RWPE2 (cell line): Measurements from ENCODE around the gene NPR2.
A peak's percentile ranks its signal among the peaks of the same experiment; 100 is the strongest.

Experiments
- ATAC-seq: fragments of 200-7000 bp; cut with Tn5 transposase; 3 replicates; pipeline ENCODE4 v1.9.1; 2021; ENCODE audit warnings: low read depth
- DNase-seq: peaks from one replicate; pipeline ENCODE4 v3.0.0-alpha.2; 2020; ENCODE audit warnings: low spot score
- H3K27ac ChIP-seq: fragments of 450-650 bp; 2 replicates; pipeline ENCODE4 v1.5.1; 2017; ENCODE audit warnings: mild to moderate bottlenecking; ENCODE audit not compliant: poor library complexity, severe bottlenecking
- H3K27me3 ChIP-seq: fragments of 250-450 bp; sonication (Bioruptor Pico); 2 replicates; pipeline ENCODE4 v1.5.1; 2021; ENCODE audit warnings: mild to moderate bottlenecking, moderate library complexity; ENCODE audit not compliant: insufficient read depth, poor library complexity, severe bottlenecking
- H3K36me3 ChIP-seq: fragments of 250-450 bp; sonication (Bioruptor Pico); 2 replicates; pipeline ENCODE4 v1.5.1; 2020; ENCODE audit warnings: low read depth, mild to moderate bottlenecking, moderate library complexity
- H3K4me1 ChIP-seq: fragments of 250-450 bp; sonication (Bioruptor Pico); 2 replicates; pipeline ENCODE4 v1.5.1; 2021; ENCODE audit warnings: mild to moderate bottlenecking, moderate library complexity; ENCODE audit not compliant: insufficient read depth, poor library complexity, severe bottlenecking
- H3K4me3 ChIP-seq: fragments of 250-450 bp; sonication (Bioruptor Pico); 2 replicates; pipeline ENCODE4 v1.5.1; 2021; ENCODE audit warnings: mild to moderate bottlenecking, moderate library complexity; ENCODE audit not compliant: severe bottlenecking
- H3K9me3 ChIP-seq: fragments of 250-450 bp; sonication (Bioruptor Pico); 2 replicates; pipeline ENCODE4 v1.5.1; 2021; ENCODE audit warnings: mild to moderate bottlenecking, moderate library complexity; ENCODE audit not compliant: severe bottlenecking
- CTCF ChIP-seq: fragments of 450-650 bp; IDR thresholded peaks from one replicate; pipeline ENCODE4 v1.5.1; 2017; ENCODE audit warnings: mild to moderate bottlenecking, moderate library complexity; ENCODE audit not compliant: poor library complexity, severe bottlenecking

The NPR2 gene

GRCh38 chr9:35844628-35845270 is 53.4 kb downstream of the NPR2 start:
- H3K27ac ChIP-seq = peak overlapping the region; percentile 31
- H3K4me1 ChIP-seq = peaks cover 8% of the 10 kb centered on the region

GRCh38 chr9:35845824-35846771 is 54.7 kb downstream of the NPR2 start:
- no peaks in the 10 kb centered on the region for H3K27me3 ChIP-seq
- no peak overlapping the region for H3K4me3 ChIP-seq
- no peaks in the 10 kb centered on the region for H3K36me3 ChIP-seq
- H3K27ac ChIP-seq = no peak overlapping the region
- no peak for DNase-seq
- no peak for TF ChIP-seq CTCF
- no peak for ATAC-seq
- H3K4me1 ChIP-seq = peaks cover 8% of the 10 kb centered on the region
- no peaks in the 10 kb centered on the region for H3K9me3 ChIP-seq

More at GRCh38 chr9:35844628-35845270, 53.4 kb downstream of the NPR2 start:
- no peaks in the 10 kb centered on the region for H3K36me3 ChIP-seq
- H3K9me3 ChIP-seq = no peaks in the 10 kb centered on the region
- H3K4me3 ChIP-seq = no peak overlapping the region
- no peak for TF ChIP-seq CTCF
- DNase-seq (no peak), ATAC-seq (peak; percentile 51)
- no peaks in the 10 kb centered on the region for H3K27me3 ChIP-seq

GRCh38 chr9:35847792-35848572 is 56.6 kb downstream of the NPR2 start:
- H3K36me3 ChIP-seq = no peaks in the 10 kb centered on the region
- H3K9me3 ChIP-seq = no peaks in the 10 kb centered on the region
- DNase-seq = no peak
- ATAC-seq = peak; percentile 99
- H3K4me3 ChIP-seq = no peak overlapping the region
- H3K27me3 ChIP-seq = no peaks in the 10 kb centered on the region
- no peak for TF ChIP-seq CTCF
- H3K4me1 ChIP-seq = peaks cover 8% of the 10 kb centered on the region
- H3K27ac ChIP-seq = no peak overlapping the region

- no peaks in the 10 kb centered on the region for H3K9me3 ChIP-seq
- ATAC-seq = no peak
- no peaks in the 10 kb centered on the region for H3K27me3 ChIP-seq
- peak; percentile 23 for DNase-seq
- TF ChIP-seq CTCF = no peak
- no peaks in the 10 kb centered on the region for H3K4me1 ChIP-seq
- H3K27ac ChIP-seq = no peak overlapping the region
- no peaks in the 10 kb centered on the region for H3K36me3 ChIP-seq
- H3K4me3 ChIP-seq = no peak overlapping the region
Measured at GRCh38 chr9:35852267-35852815, 61.0 kb downstream of the NPR2 start.
